AG10803 (cell line): ENCODE results near the gene SMC1A.

Experiments used
- DNase-seq: peaks from one replicate; pipeline ENCODE4 v3.0.0; 2010; ENCODE audit warnings: low read depth
- H3K4me3 ChIP-seq: 2 replicates; pipeline ENCODE4 v1.5.1; 2011; ENCODE audit warnings: mild to moderate bottlenecking, low read length, control low read depth
- CTCF ChIP-seq: conservative IDR thresholded peaks from 2 replicates; pipeline ENCODE4 v1.5.1; 2011; ENCODE audit warnings: mild to moderate bottlenecking, low read length, control low read depth, inconsistent platforms

Gene SMC1A

GRCh38 chrX:53395605-53396298 is 26.7 kb downstream of the SMC1A start:
- no peak for TF ChIP-seq CTCF
- H3K4me3 ChIP-seq, result no peak overlapping the region
- DNase-seq, result no peak

- no peak for TF ChIP-seq CTCF
- no peak for DNase-seq
- H3K4me3 ChIP-seq, result no peak overlapping the region
Observed at GRCh38 chrX:53383376-53384076, 38.9 kb downstream of the SMC1A start.

GRCh38 chrX:53379747-53380146 is 42.7 kb downstream of the SMC1A start:
- no peak for TF ChIP-seq CTCF
- DNase-seq, result no peak

GRCh38 chrX:53379008-53379710 is 43.3 kb downstream of the SMC1A start:
- no peak overlapping the region for H3K4me3 ChIP-seq
- TF ChIP-seq CTCF, result no peak
- DNase-seq, result no peak

More at GRCh38 chrX:53379747-53380146, 42.7 kb downstream of the SMC1A start:
- no peak overlapping the region for H3K4me3 ChIP-seq

- no peak for TF ChIP-seq CTCF
- H3K4me3 ChIP-seq, result no peak overlapping the region
- DNase-seq, result no peak
Observed at GRCh38 chrX:53377464-53377863, 45.0 kb downstream of the SMC1A start.

- H3K4me3 ChIP-seq, result no peak overlapping the region
- TF ChIP-seq CTCF, result no peak
- DNase-seq, result no peak
Observed at GRCh38 chrX:53376888-53377287, 45.6 kb downstream of the SMC1A start.
